UCSD-AML1 (cell line): ENCODE measurements around the gene DUOX2.

Source experiments
- DNase-seq: peaks from one replicate; lab custom pipeline; 2025; ENCODE audit not compliant: unreplicated experiment; lab: John Stamatoyannopoulos, UW

Gene DUOX2

DNA sequence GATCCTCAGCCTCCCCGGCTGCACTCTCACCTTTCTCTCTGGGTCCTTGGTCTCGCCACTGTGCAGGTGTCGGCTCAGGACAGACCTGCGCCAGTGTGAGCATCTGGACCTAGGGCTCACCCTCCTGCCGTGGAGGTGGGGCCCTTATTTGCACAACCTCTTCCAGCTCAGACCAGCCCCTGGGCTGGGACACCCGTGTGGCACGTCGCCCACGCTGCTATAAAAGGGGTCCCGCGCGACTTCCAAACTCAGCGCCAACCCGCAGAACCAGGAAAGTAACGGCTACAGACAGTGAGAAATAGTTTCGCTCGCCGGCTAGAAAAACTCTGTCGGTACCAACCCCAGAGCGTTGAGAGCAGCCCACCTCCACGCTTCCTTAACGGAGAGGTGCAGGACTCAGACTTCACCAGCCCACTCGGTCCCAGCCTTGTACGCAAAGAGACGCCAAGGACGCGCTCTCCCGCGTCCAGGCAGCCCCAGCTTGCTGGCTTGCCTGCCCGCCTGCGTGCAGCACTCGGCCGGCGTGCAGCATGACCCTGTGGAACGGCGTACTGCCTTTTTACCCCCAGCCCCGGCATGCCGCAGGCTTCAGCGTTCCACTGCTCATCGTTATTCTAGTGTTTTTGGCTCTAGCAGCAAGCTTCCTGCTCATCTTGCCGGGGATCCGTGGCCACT, at the start of gene DUOX2, which contains the start of gene DUOXA2:
TSS of gene DUOX2 (minus strand) at position 97 of the 675 bp plus-strand sequence. CDS start 761 bp downstream, outside the sequence.
TSS of gene DUOXA2 (plus strand) at position 251 of the 675 bp plus-strand sequence. CDS start at position 531, 280 bp downstream.
- no peak for DNase-seq

DNA sequence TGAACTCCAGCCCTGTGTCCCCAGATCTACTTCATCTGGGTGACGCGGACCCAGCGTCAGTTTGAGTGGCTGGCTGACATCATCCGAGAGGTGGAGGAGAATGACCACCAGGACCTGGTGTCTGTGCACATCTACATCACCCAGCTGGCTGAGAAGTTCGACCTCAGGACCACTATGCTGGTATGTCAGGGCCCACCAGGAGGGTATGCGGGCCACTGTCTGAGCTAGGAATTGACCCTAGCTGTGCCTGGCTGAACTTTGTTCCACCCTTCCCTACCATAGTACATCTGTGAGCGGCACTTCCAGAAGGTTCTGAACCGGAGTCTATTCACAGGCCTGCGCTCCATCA, 49.5 kb upstream of the DUOX2 start:
- no peak for DNase-seq

DNA sequence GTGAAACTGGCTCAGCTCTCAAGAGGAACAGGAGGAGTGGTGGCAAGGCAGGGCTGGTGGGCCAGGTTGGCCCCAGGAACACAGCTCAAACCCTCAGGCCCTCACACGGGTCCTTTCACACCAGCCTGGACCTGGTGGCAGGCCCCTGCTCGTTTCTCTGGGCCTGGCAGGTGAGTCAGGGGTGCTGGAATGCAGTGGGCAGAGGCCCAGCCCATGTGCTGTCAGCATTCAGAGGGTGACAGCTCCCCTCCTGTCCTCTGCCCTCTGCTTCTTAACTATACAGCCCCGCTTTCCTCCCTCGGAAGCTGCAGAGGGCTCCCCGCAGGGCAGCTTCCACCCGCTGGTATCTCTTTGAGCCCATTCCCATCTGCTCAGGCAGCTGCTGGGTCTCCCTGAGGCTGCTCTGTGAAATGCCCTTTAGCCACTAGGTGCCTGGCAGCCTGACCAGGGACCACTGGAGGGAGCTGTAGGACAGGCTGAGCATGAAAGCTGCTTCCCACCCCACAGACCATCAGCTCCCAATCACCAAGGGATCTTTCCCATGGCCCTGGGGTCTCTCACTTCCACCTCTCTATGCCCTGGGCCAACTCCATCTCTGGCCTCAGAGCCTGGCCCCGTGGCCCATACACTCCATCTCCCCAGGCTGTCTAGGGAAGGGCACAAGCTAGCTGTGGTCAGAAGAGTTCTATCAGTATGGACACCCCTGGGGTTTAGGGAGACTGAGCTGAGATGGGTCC, 49.0 kb upstream of the DUOX2 start:
- DNase-seq, result peak; percentile 78

DNA sequence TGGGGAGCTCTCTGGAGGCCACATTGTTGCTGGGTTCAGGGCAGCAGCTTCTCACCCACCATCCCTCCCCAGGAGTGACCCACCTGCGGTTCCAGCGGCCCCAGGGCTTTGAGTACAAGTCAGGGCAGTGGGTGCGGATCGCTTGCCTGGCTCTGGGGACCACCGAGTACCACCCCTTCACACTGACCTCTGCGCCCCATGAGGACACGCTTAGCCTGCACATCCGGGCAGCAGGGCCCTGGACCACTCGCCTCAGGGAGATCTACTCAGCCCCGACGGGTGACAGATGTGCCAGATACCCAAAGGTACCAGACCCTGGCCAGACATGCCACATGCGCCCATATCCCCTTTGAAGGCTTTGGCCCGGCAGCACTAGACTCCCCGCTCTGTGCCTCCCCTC, 47.7 kb upstream of the DUOX2 start:
- no peak for DNase-seq

DNA sequence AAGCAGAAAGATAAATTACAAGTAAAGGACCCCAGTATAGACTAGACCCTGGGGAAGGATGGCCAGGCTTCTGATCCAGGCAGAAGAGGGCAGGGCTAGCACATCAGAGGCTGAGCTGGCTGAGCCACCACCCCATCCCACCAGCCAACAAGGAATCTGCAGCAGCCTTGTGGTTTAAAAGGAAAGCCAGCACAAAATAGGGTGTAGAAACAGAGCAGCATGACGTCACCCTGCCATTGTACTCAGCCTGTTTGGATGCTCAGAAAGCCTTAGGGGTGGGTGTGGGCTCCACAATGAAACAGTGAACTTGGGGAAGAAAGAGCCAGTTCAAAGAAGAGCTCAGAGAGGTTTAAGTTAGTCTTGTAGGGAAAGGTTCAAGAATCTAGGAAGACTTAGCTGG, 44.0 kb upstream of the DUOX2 start:
- peak; percentile 26 for DNase-seq

DNA sequence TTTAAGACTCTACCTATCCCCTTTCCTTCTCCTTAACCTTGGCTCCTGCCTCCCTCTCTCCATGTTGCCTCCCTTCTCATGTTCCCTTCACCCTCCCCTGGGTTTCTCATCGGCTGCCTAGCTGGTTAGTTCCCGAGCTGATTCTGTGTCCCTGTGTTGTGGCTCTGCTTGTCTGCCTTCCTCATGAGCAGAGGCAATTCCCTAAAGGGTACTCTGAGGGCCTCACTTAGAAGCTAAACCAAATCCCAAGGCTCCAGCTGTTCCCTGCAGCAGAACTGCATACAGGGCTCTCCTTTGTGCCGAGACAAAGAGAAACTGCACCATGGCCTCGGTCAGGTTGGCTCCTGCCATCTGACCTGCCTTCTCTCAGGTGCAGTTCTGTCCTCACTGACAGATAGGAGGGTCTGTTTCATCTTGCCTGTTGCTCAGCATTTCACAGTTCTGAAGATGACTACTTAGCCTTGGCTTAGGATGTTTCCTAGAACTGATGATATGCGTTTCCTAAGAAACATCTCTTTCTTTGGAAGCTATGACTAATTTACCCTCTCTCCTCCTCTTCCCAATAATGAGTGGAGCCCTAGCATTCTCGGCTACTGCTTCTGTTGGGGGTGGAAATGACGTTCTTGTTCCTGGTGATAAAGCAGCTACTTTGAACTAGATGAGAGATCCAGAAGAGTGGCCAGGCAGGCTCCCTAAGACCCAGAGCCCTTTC, 42.9 kb upstream of the DUOX2 start:
- DNase-seq, result no peak

DNA sequence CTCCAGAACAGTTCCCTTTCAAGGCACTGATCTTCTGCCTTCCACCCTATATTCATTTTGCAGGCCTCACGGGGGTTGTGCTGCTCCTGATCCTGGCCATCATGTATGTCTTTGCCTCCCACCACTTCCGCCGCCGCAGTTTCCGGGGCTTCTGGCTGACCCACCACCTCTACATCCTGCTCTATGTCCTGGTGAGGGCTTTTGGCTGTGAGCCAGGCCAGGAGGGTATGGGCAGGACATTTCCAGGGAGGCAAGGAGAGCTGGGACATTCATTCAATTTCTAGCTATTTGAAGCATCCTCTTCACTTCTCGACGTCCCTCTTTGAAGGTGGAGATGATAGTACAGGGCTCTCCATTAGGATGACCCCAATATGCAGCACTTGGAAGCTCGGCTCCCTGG, 41.8 kb upstream of the DUOX2 start:
- peak; percentile 77 for DNase-seq

DNA sequence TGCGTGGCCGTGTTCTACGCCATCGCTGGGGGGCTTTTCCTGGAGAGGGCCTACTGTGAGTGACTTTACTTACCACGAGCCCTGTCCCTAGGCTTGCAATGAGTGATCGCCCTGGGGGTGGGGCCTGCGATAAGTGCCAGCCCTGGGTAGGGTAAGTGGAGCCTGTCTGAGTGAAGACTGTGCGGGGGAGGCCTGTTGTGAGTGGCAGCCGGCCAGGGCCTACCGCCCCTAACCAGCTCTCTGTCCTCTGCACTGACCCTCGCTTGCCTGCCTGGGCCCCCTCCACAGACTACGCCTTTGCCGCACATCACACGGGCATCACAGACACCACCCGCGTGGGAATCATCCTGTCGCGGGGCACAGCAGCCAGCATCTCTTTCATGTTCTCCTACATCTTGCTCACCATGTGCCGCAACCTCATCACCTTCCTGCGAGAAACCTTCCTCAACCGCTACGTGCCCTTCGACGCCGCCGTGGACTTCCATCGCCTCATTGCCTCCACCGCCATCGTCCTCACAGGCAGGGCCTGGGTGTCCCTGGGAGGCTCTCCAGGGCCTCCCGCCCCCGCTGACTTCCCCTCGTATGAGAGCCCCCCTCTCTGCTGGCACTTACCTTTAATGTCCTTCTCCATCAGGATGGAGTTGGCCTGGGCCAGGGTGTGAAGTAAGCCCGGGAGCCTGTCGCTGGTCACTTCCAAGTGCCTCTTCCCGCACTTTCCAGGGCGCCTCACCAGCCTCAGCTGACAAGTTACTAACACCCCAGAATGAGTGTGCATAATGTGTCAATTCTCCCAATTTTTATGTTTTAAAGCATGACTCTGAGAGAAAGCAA, 38.2 kb upstream of the DUOX2 start:
- DNase-seq, result no peak

DNA sequence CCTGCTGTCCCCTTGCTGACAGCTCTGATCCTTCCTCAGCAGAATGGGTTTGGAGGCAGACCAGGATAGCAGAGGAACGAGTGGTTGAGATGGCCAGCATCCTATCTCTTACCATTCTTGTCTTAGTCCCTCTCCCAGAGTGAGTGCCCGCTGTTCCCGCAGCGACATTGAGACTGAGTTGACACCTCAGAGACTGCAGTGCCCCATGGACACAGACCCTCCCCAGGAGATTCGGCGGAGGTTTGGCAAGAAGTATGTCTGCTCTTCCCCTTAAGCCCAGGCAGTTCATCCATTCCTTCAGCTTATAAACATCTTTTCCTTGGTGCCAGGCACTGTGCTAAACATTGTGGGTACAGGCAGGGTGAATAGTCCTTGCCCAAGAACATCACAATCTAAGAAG, 37.0 kb upstream of the DUOX2 start:
- DNase-seq, result no peak

DNA sequence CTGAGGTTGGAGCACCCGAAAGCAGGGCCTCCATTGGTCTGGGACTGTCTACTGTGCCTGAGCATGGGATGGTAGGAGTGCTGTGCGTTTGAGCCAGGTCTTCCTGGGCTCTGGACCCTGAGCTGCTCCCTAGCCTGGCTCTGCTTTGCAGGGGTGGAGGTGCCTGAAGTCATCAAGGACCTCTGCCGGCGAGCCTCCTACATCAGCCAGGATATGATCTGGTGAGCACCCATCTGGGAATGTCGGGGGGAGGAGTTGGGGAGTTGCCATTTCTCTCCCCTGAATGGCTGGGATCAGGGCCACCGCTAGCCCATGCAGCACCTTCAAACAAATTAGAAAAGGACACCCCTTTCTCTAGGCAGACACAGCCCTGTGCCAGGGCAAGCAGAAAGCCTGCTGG, 36.5 kb upstream of the DUOX2 start:
- DNase-seq, result no peak

DNA sequence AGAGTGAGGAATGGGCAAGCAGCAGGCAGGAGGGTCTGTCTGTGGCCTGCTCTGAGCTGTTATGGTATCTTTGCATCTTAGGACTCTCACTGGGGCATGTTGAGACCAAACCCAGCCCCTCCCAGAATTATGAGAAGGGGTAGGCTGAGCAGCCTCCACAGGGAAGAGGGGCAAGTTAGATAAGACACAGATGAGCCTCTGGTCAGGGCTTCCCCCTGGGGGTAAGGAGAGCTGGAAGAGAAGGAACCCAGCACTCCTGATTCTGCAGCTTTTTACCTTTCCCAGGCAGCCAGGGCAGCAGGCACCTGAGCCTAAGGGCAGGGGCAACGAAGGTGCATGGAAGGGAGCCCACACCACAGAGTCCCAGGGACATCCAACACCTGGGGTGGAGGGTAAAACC, 35.1 kb upstream of the DUOX2 start:
- DNase-seq, result no peak

DNA sequence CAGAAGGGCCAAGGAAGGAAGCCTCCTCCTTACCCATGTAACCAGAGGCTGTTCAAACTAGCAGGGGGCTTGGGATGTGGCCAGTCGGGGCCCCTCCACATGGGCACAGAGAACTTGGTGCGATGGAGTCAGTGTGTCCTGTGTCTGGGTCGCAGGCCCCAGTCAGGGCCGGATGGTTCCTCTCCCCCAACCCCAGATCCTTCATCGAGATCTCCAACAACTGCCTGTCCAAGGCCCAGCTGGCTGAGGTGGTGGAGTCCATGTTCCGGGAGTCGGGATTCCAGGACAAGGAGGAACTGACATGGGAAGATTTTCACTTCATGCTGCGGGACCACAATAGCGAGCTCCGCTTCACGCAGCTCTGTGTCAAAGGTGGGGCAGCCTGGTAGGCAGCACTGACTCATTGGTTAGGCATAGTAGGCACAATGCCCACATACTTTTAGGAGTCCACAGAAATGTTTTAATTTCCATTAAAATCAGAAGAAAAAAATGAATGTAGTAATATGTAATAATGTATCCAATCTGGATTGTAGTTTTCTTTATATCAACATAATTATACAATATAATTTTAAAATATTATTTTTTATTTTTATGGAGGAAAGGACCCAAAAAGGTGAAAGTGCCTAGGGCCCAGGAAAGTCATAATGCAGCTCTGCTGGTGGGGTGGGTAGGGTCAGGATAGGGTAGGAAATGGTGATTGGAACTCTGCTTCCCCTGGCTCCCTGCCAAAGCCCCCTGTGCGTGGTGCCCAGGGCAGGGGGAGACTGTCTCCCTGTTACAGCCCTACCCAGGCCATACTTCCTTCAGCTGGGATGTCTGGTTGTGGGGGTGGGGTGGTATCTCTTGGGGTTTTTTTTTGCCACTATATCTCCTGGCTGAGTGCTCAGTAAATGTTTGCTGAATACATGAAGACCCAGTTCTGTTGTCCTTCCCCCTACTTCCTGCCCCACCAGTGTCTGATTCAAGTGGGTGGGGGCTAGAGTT, 34.4 kb upstream of the DUOX2 start:
- DNase-seq, result no peak

DNA sequence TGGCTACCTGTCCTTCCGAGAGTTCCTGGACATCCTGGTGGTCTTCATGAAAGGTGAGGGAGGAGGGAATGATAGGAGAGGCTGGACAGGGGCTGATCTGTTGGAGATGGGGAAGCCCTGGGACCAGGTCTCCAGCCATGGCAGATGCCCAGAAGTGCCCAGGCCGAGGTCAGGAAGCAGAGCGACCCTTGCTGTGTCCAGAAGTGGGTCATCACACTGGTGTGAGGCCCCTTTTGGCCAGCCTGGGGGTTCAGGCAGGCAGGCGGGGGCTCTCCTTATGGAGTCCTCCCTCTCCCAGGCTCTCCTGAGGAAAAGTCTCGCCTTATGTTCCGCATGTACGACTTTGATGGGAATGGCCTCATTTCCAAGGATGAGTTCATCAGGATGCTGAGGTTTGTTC, 33.6 kb upstream of the DUOX2 start:
- DNase-seq, result no peak

DNA sequence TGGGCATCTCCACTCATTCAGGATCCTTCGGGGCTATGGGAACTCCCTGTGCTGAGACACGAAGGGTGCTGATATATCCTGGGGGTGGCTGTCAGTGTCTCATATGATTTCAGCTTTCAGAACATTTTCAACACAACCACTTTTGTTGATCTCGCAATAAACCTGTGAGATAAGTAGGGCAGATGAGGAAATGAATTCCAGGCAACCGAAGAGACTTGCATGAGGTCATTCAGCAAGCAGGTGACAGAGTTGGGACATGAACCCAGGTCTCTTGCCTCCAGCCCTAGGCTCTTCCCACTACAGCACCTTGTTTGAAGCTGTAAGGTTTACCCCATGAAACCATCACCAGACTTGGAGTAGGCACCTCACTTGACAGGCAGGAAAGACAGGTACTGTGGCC, 32.4 kb upstream of the DUOX2 start:
- no peak for DNase-seq

DNA sequence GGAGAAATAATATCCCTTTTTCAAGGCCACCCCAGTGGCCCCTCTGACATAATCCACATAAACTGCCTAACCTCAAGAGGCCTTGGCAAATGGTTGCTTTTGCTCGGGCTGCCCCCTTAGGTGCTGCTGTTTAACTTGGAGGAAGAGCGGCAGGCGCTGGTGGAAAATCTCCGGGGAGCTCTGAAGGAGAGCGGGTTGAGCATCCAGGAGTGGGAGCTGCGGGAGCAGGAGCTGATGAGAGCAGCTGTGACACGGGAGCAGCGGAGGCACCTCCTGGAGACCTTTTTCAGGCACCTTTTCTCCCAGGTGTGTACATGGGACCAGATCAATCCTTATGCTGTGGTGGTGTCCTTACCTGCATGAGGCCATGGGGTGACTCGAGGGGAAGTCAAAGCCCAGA, 30.8 kb upstream of the DUOX2 start:
- DNase-seq, result no peak

DNA sequence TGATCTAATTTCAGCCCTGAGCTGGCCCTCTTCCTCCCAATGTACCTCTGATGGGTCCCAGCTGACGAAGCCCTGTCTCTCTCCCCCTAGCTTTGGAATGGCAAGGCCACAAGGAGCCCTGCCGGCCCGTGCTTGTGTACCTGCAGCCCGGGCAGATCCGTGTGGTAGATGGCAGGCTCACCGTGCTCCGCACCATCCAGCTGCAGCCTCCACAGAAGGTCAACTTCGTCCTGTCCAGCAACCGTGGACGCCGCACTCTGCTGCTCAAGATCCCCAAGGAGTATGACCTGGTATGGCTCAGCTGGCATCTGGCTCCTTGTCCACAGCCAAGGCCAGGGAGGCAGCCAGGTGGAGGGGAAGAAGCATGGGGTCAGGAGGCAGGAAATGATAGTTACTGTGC, 30.0 kb upstream of the DUOX2 start:
- DNase-seq, result no peak

DNA sequence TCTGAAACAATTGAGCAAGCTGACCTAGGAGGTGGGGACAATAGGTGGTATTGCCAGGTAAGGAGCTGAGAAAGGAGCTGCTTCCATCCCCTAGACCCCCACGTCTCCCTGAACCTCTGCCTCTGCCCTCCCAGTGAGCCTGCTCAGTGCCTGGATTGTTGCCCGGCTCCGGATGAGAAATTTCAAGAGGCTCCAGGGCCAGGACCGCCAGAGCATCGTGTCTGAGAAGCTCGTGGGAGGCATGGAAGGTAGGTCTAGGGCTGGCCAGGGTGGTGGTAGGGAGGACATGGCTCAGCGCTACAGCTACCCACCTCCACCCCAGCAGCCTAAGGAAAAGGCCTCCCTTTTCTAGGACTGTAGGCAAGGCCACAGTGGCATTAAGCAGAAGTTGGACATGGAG, 29.1 kb upstream of the DUOX2 start:
- no peak for DNase-seq

DNA sequence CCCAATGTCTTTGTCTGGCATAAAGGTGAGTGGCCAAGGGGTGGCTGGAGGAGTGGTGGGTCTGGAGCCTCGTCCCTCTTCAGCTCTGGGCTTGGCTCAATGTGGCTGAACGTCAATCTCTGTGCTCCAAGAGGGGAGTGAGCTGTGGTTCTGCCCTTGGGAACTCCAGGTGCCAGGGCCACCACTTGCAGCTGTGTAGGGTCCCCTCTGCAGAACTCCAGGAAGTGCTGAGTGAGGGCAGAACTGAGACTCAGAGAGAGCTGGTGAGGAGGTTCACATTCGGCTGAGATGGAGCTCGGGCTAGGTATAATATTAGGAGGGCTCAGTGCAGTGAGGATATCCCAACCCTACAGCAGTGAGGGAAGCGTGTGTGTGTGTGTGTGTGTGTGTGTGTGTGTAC, 27.4 kb upstream of the DUOX2 start:
- no peak for DNase-seq

DNA sequence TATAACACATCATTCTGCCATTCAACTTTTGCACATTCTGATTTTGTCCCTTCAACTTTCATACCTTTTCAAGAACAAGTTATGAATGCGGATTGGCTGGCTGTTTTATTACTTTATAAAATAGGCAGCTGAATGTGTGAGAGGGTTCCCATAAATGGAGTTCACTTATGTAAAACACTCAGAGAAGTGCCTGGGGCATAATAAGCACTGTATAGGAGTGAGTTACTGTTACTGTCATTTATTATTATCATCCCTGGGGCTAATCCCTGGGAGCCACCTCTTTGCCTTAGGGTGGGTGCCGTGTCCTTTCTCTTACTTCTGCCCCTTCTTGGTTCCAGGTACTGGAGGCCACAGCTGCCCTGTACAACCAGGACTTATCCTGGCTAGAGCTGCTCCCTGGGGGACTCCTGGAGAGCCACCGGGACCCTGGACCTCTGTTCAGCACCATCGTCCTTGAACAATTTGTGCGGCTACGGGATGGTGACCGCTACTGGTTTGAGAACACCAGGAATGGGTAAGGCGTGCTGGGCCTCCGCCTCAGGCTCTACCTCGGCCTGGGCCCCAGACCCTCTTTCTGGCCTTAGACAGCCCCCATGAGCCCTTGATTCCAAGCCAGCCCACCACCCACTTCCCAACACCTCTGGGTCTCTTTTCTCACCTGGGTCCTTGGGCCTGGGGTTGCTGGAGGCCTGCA, 26.7 kb upstream of the DUOX2 start:
- no peak for DNase-seq

DNA sequence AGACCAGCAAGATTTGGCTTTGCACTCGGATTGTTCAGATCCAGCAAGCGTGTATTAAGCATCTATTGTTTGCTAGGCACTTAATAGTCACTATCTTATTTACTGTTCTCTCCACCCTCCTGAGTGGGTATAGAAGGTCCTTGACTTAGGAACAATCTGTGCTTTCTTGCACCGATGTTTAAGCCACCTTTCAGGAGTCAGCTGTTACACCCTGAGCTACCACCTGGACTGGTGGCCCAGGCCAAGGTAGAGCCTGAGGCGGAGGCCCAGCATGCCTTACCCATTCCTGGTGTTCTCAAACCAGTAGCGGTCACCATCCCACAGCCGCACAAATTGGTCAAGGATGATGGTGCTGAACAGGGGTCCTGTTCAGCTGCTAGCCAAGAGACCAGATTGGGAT, 25.8 kb upstream of the DUOX2 start:
- DNase-seq, result no peak
